CD4-positive, alpha-beta T cell (primary cell): ENCODE data around the gene ALKBH5. TPM values are rescaled to one million over a fixed set of nuclear protein-coding genes. Genes with fewer than 3 reads are reported as not detected.

Experiments used
- ATAC-seq: fragments of 200-7000 bp; cut with Tn5 transposase; one replicate; pipeline ENCODE4 v1.10.0; 2022; ENCODE audit warnings: mild to moderate bottlenecking; ENCODE audit not compliant: poor library complexity
- CTCF ChIA-PET: fragments of 350-600 bp; sonication (Branson Sonifier 250); formaldehyde crosslinking; loops from one replicate; lab custom pipeline; 2021; ENCODE audit warnings: antibody characterized with exemption, inconsistent platforms; lab: Charles Lee
- POLR2A ChIA-PET: fragments of 350-600 bp; sonication (Branson Sonifier 250); formaldehyde crosslinking; loops from one replicate; lab custom pipeline; 2021; ENCODE audit warnings: antibody characterized with exemption, inconsistent platforms; lab: Charles Lee
- DNase-seq, 14 experiments: peaks; one replicate each; pipeline ENCODE4 v3.0.0-alpha.2; 2013 to 2020; ENCODE audit warnings: mixed read lengths in 2 of 14
- H3K27ac ChIP-seq, 2 donors: one replicate each; pipeline versions ENCODE4 v1.5.1 to v1.7.0; 2013; ENCODE audit warnings: low read length in 2 of 2, low read depth in 1 of 2, mild to moderate bottlenecking in 1 of 2
- H3K27me3 ChIP-seq, 2 experiments: 1 replicate in 1 of 2; 2 replicates in 1 of 2; pipeline versions ENCODE4 v1.6.1 to v1.7.0; 2013; ENCODE audit warnings: low read length in 2 of 2, control low read depth in 1 of 2, mild to moderate bottlenecking in 1 of 2, moderate library complexity in 1 of 2; ENCODE audit not compliant: insufficient read depth in 2 of 2, control insufficient read depth in 1 of 2
- H3K36me3 ChIP-seq: one replicate; pipeline ENCODE4 v1.6.1; 2013; ENCODE audit warnings: low read length, control low read depth; ENCODE audit not compliant: insufficient read depth
- H3K4me1 ChIP-seq: one replicate; pipeline ENCODE4 v1.6.1; 2013; ENCODE audit warnings: low read length, control low read depth; ENCODE audit not compliant: insufficient read depth
- H3K4me3 ChIP-seq: one replicate; pipeline ENCODE4 v1.5.1; 2013; ENCODE audit warnings: mild to moderate bottlenecking, low read length, moderate library complexity
- H3K9me3 ChIP-seq, 2 experiments: 1 replicate in 1 of 2; 2 replicates in 1 of 2; pipeline versions ENCODE4 v1.6.1 to v1.7.0; 2013; ENCODE audit warnings: low read length in 2 of 2, mild to moderate bottlenecking in 2 of 2, control low read depth in 1 of 2, moderate library complexity in 1 of 2; ENCODE audit not compliant: control insufficient read depth in 1 of 2, insufficient read depth in 1 of 2
- H3K27ac Mint-ChIP-seq: one replicate; pipeline ENCODE4 v1.8.0; 2020; ENCODE audit warnings: mixed read lengths
- H3K27me3 Mint-ChIP-seq: one replicate; pipeline ENCODE4 v1.8.0; 2021; ENCODE audit warnings: mixed read lengths
- H3K36me3 Mint-ChIP-seq: one replicate; pipeline ENCODE4 v1.8.0; 2021; ENCODE audit warnings: low read depth, mixed read lengths
- H3K4me1 Mint-ChIP-seq: one replicate; pipeline ENCODE4 v1.8.0; 2021; ENCODE audit warnings: low read depth, mixed read lengths
- H3K4me3 Mint-ChIP-seq: one replicate; pipeline ENCODE4 v1.8.0; 2020; ENCODE audit warnings: mild to moderate bottlenecking, mixed read lengths
- H3K9me3 Mint-ChIP-seq: one replicate; pipeline ENCODE4 v1.8.0; 2020; ENCODE audit warnings: mixed read lengths
- intact Hi-C, 2 experiments: fragments of 100-400 bp; cut with DNase I in 1 of 2; cut with micrococcal nuclease in 1 of 2; formaldehyde crosslinking; loops; one replicate each; pipeline versions ENCODE4 v1.15.1 to v1.9.0; 2023 to 2025; cut with DNase I, micrococcal nuclease
- total RNA-seq, 174 experiments: library from RNA in 2 of 174; stranded (reverse) in 2 of 174; gene quantifications; one replicate each; pipeline ENCODE4 v1.2.3 and lab custom pipeline; 2021 to 2026
- TF ChIP-seq, protein P1 (sequence below): fragments of 200-600 bp; IDR thresholded peaks from one replicate; pipeline ENCODE4 v1.8.0; 2022; ENCODE audit warnings: antibody characterized with exemption, mild to moderate bottlenecking

The ALKBH5 gene
- total RNA-seq, 2 experiments from 2014 or later, result 117 to 119 TPM

DNA sequence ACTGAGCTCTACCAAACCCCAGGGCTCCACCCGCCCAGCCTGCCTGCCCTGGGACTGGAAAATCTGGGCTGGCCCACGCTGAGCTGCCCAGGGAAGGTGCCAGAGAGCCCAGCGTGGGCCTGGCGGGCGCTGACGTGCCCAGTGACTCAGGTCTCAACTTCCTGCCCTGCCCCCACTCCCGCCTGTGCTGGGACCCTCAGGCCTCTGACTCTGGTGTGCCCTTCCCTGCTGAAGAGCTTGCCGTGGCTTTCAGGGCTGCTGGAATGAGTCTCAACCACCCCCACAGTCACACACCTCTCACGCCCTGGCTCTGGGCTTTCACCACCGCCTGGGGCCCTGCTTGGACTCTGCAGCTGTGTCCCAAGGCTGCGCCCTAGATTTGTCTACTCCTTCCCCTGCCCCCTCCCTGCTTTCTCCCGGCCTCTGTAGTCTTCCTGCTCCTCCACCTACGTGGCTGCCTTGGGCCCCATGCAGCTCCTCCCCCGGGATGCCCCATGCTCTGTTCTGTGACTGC, 52.2 kb downstream of the ALKBH5 start:
- no peaks in the 10 kb centered on the region for H3K9me3 ChIP-seq
- no peaks in the 10 kb centered on the region for H3K27me3 Mint-ChIP-seq
- H3K36me3 Mint-ChIP-seq, result peaks cover 48% of the 10 kb centered on the region
- H3K4me1 Mint-ChIP-seq, result no peaks in the 10 kb centered on the region
- no peak overlapping the region for H3K27ac ChIP-seq
- peaks cover 2% of the 10 kb centered on the region for H3K4me1 ChIP-seq
- H3K36me3 ChIP-seq, result peaks cover 57% of the 10 kb centered on the region
- ATAC-seq (no peak), DNase-seq (no peak)
- TF ChIP-seq, protein P1, sequence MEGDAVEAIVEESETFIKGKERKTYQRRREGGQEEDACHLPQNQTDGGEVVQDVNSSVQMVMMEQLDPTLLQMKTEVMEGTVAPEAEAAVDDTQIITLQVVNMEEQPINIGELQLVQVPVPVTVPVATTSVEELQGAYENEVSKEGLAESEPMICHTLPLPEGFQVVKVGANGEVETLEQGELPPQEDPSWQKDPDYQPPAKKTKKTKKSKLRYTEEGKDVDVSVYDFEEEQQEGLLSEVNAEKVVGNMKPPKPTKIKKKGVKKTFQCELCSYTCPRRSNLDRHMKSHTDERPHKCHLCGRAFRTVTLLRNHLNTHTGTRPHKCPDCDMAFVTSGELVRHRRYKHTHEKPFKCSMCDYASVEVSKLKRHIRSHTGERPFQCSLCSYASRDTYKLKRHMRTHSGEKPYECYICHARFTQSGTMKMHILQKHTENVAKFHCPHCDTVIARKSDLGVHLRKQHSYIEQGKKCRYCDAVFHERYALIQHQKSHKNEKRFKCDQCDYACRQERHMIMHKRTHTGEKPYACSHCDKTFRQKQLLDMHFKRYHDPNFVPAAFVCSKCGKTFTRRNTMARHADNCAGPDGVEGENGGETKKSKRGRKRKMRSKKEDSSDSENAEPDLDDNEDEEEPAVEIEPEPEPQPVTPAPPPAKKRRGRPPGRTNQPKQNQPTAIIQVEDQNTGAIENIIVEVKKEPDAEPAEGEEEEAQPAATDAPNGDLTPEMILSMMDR, result no peak
- intact Hi-C loops, result no loop called here
- no peak overlapping the region for H3K4me3 Mint-ChIP-seq
- no peaks in the 10 kb centered on the region for H3K27me3 ChIP-seq
- no peak overlapping the region for H3K4me3 ChIP-seq
- ChIA-PET POLR2A (no interaction called here), CTCF (no interaction called here)
- no peaks in the 10 kb centered on the region for H3K9me3 Mint-ChIP-seq
- H3K27ac Mint-ChIP-seq, result no peak overlapping the region

- H3K27me3 Mint-ChIP-seq, result no peaks in the 10 kb centered on the region
- no peaks in the 10 kb centered on the region for H3K4me1 Mint-ChIP-seq
- CTCF ChIA-PET, result no interaction called here
- H3K4me3 ChIP-seq, result no peak overlapping the region
- H3K36me3 Mint-ChIP-seq, result peaks cover 48% of the 10 kb centered on the region
- H3K4me1 ChIP-seq, result no peaks in the 10 kb centered on the region
- H3K27ac ChIP-seq, result no peak overlapping the region
- intact Hi-C loops, result no loop called here
- TF ChIP-seq, protein P1, result no peak
- H3K27me3 ChIP-seq, result no peaks in the 10 kb centered on the region
- no peak overlapping the region for H3K4me3 Mint-ChIP-seq
- H3K27ac Mint-ChIP-seq, result no peak overlapping the region
- H3K36me3 ChIP-seq, result peaks cover 57% of the 10 kb centered on the region
- ATAC-seq (no peak), DNase-seq (no peak)
- no peaks in the 10 kb centered on the region for H3K9me3 Mint-ChIP-seq
- POLR2A ChIA-PET, result no interaction called here
- no peaks in the 10 kb centered on the region for H3K9me3 ChIP-seq
Observed at GRCh38 chr17:18236494-18236893, 52.9 kb downstream of the ALKBH5 start.

- H3K4me1 ChIP-seq, result no peaks in the 10 kb centered on the region
- Mint-ChIP-seq H3K27me3 (no peaks in the 10 kb centered on the region), H3K9me3 (no peaks in the 10 kb centered on the region), H3K27ac (no peak overlapping the region), H3K4me3 (no peak overlapping the region), H3K36me3 (peaks cover 54% of the 10 kb centered on the region), H3K4me1 (no peaks in the 10 kb centered on the region)
- ChIA-PET CTCF (no interaction called here), POLR2A (no interaction called here)
- no peaks in the 10 kb centered on the region for H3K9me3 ChIP-seq
- peaks cover 61% of the 10 kb centered on the region for H3K36me3 ChIP-seq
- DNase-seq, result no peak
- intact Hi-C loops, result no loop called here
- H3K27ac ChIP-seq, result no peak overlapping the region
- no peak for ATAC-seq
- no peak overlapping the region for H3K4me3 ChIP-seq
- TF ChIP-seq, protein P1, result no peak
- H3K27me3 ChIP-seq, result no peaks in the 10 kb centered on the region
Observed at GRCh38 chr17:18237461-18237860, 53.8 kb downstream of the ALKBH5 start.
